DND-41 (cell line): ENCODE results near the gene SLC39A5.

Experiments
- EZH2 ChIP-seq: IDR thresholded peaks from 3 replicates; pipeline ENCODE4 v1.6.1; 2012; ENCODE audit warnings: borderline replicate concordance, low read depth, mild to moderate bottlenecking, moderate library complexity, low read length, inconsistent platforms; ENCODE audit not compliant: severe bottlenecking
- TF ChIP-seq, protein P1 (sequence below): IDR thresholded peaks from 2 replicates; pipeline ENCODE4 v1.5.1; 2012; ENCODE audit warnings: borderline replicate concordance, low read length, moderate library complexity, mild to moderate bottlenecking; ENCODE audit not compliant: poor library complexity, severe bottlenecking; ENCODE audit errors: extremely low read depth

DNA sequence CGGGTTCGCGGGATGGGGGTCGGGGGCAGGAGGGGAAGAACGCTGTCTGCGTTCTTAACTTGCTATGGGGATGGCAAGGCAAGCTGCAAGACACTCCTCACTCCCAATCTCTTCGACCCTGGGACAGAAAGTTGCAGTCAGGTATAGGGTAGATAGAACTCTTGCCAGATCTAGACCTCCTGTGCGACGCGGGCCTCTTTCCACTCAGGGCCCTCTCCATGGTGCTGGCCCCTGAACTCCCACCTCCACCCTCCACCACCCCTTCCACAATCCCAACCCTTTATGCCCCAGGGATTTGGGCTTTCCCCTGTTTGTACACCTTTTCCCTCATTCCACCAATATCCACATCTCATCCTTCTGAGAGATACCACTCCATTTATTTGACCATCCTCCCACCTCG lies 4.9 kb upstream of the SLC39A5 start:
- TF ChIP-seq EZH2: no peak
- TF ChIP-seq, protein P1, sequence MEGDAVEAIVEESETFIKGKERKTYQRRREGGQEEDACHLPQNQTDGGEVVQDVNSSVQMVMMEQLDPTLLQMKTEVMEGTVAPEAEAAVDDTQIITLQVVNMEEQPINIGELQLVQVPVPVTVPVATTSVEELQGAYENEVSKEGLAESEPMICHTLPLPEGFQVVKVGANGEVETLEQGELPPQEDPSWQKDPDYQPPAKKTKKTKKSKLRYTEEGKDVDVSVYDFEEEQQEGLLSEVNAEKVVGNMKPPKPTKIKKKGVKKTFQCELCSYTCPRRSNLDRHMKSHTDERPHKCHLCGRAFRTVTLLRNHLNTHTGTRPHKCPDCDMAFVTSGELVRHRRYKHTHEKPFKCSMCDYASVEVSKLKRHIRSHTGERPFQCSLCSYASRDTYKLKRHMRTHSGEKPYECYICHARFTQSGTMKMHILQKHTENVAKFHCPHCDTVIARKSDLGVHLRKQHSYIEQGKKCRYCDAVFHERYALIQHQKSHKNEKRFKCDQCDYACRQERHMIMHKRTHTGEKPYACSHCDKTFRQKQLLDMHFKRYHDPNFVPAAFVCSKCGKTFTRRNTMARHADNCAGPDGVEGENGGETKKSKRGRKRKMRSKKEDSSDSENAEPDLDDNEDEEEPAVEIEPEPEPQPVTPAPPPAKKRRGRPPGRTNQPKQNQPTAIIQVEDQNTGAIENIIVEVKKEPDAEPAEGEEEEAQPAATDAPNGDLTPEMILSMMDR: no peak
